SU-DHL-6 (cell line): ENCODE results near the gene DSTN.

Experiments used
- CTCF ChIP-seq: fragments of 200-600 bp; sonication (generic); IDR thresholded peaks from one replicate; pipeline ENCODE4 v1.5.1; 2017; ENCODE audit warnings: antibody characterized with exemption, mild to moderate bottlenecking, low read length, moderate library complexity; ENCODE audit not compliant: insufficient read depth, poor library complexity, severe bottlenecking
- EZH2phosphoT487 ChIP-seq: fragments of 200-600 bp; sonication (generic), shearing (Covaris generic); conservative IDR thresholded peaks from 2 replicates; pipeline ENCODE4 v1.6.1; 2018; ENCODE audit warnings: mild to moderate bottlenecking, antibody characterized with exemption, low read length, moderate library complexity, mixed read lengths

GRCh38 chr20:17579369-17580039, 9.6 kb downstream of the DSTN start:
- TF ChIP-seq CTCF (no peak), EZH2phosphoT487 (no peak)
